NCI-H2196 (cell line): ENCODE measurements around the gene C10orf95.
A peak's percentile ranks its signal among the peaks of the same experiment; 100 is the strongest.

Experiments used
- DNase-seq: peaks from one replicate; lab custom pipeline; 2025; ENCODE audit not compliant: unreplicated experiment; lab: John Stamatoyannopoulos, UW

Gene C10orf95

GRCh38 chr10:102435529-102436233, 15.7 kb downstream of the C10orf95 start:
- DNase-seq, result no peak

GRCh38 chr10:102435133-102435497, 16.2 kb downstream of the C10orf95 start:
- DNase-seq, result no peak

GRCh38 chr10:102434394-102435132, 16.8 kb downstream of the C10orf95 start:
- DNase-seq, result no peak

GRCh38 chr10:102433619-102434046, 17.7 kb downstream of the C10orf95 start:
- no peak for DNase-seq

GRCh38 chr10:102432162-102432950, 19.0 kb downstream of the C10orf95 start, which contains the start of gene CUEDC2:
TSS of gene CUEDC2 (minus strand) at chr10:102432574. CDS start at chr10:102425188, 7,386 bp downstream.
- peak; percentile 89 for DNase-seq

GRCh38 chr10:102431452-102432124, 19.8 kb downstream of the C10orf95 start:
- DNase-seq, result no peak

- no peak for DNase-seq
Measured at GRCh38 chr10:102429468-102429867, 21.9 kb downstream of the C10orf95 start.

DNA sequence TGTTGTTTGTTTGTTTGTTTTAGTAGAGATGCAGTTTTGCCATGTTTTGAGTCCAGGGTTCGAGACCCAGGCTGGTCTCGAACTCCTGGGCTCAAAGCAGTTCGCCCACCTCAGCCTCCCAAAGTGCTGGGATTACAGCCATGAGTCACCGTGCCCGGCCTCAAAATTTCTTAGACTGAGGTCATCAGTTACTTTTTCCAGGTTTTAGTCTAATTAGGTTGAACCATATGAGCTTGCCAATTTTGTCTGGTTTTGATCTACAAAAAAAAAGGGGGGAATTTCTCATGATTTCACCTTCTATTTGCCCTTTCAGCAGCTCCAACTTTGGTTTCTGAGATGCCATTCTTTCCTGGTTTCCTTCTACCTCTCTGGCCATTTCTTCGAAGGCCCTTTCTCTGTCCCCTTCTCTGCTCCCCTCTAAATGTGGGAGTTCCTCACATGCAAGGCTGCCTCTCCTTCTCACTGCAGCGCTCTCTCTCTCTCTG, 24.5 kb downstream of the C10orf95 start:
- DNase-seq, result no peak

- DNase-seq, result no peak
Measured at GRCh38 chr10:102425444-102425843, 25.9 kb downstream of the C10orf95 start.

DNA sequence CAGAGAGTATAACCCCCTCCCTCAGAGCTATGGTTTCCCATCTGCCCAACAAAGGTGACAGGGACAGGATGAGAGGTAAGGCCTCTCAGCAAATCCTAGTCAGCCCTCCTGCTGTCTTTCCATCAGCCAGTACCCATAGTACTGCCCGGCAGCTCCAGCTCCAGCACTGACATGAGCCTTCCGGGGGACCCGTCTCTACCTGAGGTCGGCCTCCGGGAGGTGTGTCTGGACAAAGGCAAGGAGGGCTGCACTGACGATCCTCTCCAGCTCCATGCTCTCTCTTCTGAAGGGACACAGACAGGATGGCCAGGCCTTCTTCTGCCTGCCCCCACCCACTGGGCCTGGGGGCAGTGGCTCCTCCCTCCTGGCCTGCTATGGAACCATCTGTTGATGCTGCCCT, 26.4 kb downstream of the C10orf95 start:
- DNase-seq, result no peak

- no peak for DNase-seq
Measured at GRCh38 chr10:102424145-102424544, 27.2 kb downstream of the C10orf95 start.

DNA sequence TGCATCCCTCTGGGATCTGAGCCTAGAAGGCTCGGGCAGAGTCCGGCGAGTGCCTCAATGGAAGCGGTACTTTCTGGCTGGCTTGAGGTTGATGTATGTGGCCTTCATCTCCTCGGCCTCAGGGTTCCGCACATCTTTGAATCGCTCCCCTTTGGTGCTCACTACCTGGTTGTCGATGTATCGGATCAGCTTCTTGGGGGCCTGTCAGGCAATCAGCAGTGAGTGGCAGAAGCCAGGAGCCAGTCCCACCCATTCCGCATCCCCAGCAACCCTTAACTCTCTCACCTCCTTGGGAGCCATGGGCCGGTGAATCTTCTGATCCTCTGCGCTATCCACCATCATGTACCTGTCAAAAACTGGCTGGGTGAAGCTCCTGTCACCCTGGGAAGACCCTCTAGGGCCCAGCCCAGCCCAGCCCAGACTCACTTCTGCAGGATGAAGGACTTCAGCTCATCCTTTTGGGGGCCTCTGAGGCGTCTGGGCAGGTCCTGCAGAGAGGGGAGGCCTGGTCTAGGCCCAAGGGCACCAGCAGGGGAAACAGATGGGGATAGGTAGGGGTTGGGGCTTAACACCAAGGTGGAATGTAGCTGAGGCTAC, 27.9 kb downstream of the C10orf95 start:
- DNase-seq, result no peak

GRCh38 chr10:102422545-102423129, 28.7 kb downstream of the C10orf95 start:
- DNase-seq, result peak; percentile 68

DNA sequence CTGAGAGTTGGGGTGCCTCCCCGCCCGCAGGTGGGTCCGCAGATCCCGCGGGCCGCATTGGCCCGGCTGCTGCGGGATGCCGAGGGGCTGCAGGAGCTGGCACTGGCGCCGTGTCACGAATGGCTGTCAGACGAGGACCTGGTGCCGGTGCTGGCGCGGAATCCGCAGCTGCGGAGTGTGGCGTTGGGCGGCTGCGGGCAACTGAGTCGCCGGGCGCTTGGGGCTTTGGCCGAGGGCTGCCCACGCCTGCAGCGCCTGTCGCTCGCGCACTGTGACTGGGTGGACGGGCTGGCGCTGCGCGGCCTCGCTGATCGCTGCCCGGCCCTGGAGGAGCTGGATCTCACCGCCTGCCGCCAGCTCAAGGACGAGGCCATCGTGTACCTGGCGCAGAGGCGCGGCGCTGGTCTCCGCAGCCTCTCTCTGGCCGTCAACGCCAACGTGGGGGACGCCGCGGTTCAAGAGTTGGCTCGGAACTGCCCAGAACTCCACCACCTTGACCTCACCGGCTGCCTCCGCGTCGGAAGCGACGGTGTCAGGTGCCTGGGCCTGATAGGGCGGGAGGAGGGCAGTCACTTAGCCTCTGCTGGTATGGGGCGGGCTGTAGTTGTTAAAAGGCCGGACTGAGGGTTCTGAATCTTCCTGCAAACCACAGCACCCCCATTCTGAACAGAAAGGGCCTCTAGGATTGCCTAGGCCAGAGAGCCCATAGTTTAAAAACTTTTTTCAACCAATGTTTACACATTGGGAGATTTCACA, 29.4 kb downstream of the C10orf95 start:
- DNase-seq, result peak; percentile 14

DNA sequence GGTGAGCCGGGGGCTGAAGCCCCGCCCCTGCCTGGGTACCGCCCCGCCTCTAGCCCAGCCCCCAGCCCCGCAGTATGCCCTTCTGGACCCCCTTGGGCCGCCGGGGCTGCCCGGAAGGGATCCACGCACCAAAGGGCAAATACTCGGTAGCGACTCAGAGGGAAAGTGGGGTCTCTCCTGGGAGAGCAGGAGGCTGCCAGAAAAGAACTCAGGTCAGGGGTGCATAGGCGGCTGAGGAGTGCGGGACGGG, 29.9 kb downstream of the C10orf95 start:
- DNase-seq, result no peak

- DNase-seq, result peak; percentile 89
Measured at GRCh38 chr10:102420714-102421506, 30.4 kb downstream of the C10orf95 start, which contains the start of gene FBXL15. TSS of gene FBXL15 (plus strand) at chr10:102420836. CDS start at chr10:102421130, 294 bp downstream.

GRCh38 chr10:102420181-102420713, 31.1 kb downstream of the C10orf95 start:
- no peak for DNase-seq
